Measurements from ENCODE around the gene PHF24.

Gene PHF24

DNA sequence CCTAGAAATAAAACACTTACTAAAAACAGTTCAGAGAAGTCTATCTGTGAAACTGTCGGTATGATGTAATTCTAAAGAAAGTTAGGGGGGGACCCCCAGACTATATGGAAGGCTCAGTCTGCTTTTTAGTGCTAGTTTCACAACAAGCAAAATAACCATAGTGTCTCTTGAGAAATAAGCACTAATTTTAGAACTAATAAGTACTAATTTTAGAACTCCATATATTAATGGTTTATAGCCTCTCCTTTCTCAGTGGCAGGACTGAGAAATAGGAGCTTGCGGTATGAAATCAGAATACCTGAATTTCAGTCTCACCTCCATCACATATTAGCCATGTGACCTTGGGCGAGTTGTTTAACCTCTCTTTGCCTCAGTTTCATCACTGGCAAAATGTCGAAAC, 1.4 kb upstream of the PHF24 start:
- Histone ChIP-seq H4K91ac (ENCODE audit: low read length) (no peak overlapping the region), H4K8ac (ENCODE audit: low read length) (no peak overlapping the region), H3K36me3 (ENCODE audit: control insufficient read depth in 1 of 2, insufficient read depth in 2 of 2, low read depth in 1 of 2, low read length in 2 of 2) (no peaks in the 10 kb centered on the region), H2BK15ac (ENCODE audit: low read depth, poor library complexity, severe bottlenecking) (no peak overlapping the region), H3K27ac (ENCODE audit: low read length, poor library complexity, severe bottlenecking) (no peak overlapping the region), H2BK12ac (ENCODE audit: low read length in 2 of 2) (no peak overlapping the region), H3K79me1 (replicated peaks; ENCODE audit: low read length, poor library complexity, severe bottlenecking) (no peaks in the 10 kb centered on the region), H2AK5ac (ENCODE audit: low read length, severe bottlenecking) (no peak overlapping the region), H3K9ac (ENCODE audit: low read length) (no peak overlapping the region), H3K4me2 (ENCODE audit: low read length, poor library complexity, severe bottlenecking) (no peak overlapping the region), H2BK120ac (ENCODE audit: low read depth, low read length) (no peak overlapping the region), H3K4me1 (ENCODE audit: control insufficient read depth, insufficient read depth, low read depth, low read length) (peaks cover 9% of the 10 kb centered on the region), H2AFZ (ENCODE audit: low read depth, low read length) (no peak overlapping the region), H2BK5ac (ENCODE audit: low read depth, low read length, poor library complexity, severe bottlenecking) (no peak overlapping the region), H3K4ac (ENCODE audit: low read depth in 1 of 2, low read length in 2 of 2) (no peak overlapping the region), H3K23ac (ENCODE audit: low read length in 2 of 2) (no peak overlapping the region), H3K18ac (ENCODE audit: low read depth in 1 of 2, low read length in 2 of 2) (no peak overlapping the region), H3K14ac (ENCODE audit: low read length in 2 of 2) (no peak overlapping the region), H3K27me3 (ENCODE audit: control insufficient read depth in 1 of 2, insufficient read depth in 1 of 2, low read length in 2 of 2) (peaks cover 51 to 88% of the 10 kb centered on the region in 2 experiments), H3K9me3 (ENCODE audit: control insufficient read depth, low read length) (no peaks in the 10 kb centered on the region), H3K4me3 (ENCODE audit: insufficient read depth in 1 of 2, low read depth in 1 of 2, low read length in 2 of 2) (no peak overlapping the region)
- no peak for DNase-seq
- 67% methylated on average over 2 of the region's 4 CpGs for WGBS

DNA sequence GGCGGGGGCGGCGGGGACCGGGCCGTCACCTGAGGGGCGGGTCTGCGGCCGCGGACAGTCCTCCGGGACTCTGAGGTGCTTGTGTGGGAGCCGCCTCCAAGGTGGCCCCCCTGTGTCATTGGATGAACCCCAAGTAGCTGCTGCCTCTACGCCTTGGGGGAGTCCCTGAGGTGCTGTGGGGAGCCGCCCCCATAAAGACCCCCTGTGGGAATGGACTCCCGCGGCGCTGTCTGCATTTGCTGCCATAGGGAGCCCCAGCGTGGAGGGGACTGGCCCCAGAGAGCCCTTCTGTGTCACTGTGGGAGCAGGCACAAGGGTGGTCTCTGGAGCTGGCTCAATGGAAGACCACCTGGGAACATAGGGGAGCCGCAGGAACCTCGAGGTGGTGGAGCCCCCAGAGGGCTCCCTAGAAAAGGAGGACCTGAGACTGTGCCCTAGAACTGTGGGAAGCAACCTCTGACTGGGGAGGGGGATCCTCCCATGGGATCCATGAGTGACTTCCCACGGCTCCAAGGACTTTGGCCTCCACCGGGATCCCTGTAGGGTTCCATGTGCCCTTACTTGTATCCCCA, 412 bp downstream of the PHF24 start:
- Histone ChIP-seq H2BK120ac (ENCODE audit: low read depth, low read length) (no peak overlapping the region), H2BK5ac (ENCODE audit: low read depth, low read length, poor library complexity, severe bottlenecking) (no peak overlapping the region), H2BK12ac (ENCODE audit: low read length in 2 of 2) (no peak overlapping the region), H3K36me3 (ENCODE audit: control insufficient read depth in 1 of 2, insufficient read depth in 2 of 2, low read depth in 1 of 2, low read length in 2 of 2) (no peaks in the 10 kb centered on the region), H3K27me3 (ENCODE audit: control insufficient read depth in 1 of 2, insufficient read depth in 1 of 2, low read length in 2 of 2) (peaks cover 66 to 80% of the 10 kb centered on the region in 2 experiments), H3K18ac (ENCODE audit: low read depth in 1 of 2, low read length in 2 of 2) (no peak overlapping the region), H3K14ac (ENCODE audit: low read length in 2 of 2) (no peak overlapping the region), H3K9ac (ENCODE audit: low read length) (no peak overlapping the region), H3K4me2 (ENCODE audit: low read length, poor library complexity, severe bottlenecking) (peak overlapping the region; percentile 90), H3K4me3 (ENCODE audit: insufficient read depth in 1 of 2, low read depth in 1 of 2, low read length in 2 of 2) (peak overlapping the region; percentile 12 to 56), H3K4me1 (ENCODE audit: control insufficient read depth, insufficient read depth, low read depth, low read length) (peaks cover 9% of the 10 kb centered on the region), H3K9me3 (ENCODE audit: control insufficient read depth, low read length) (no peaks in the 10 kb centered on the region), H2AK5ac (ENCODE audit: low read length, severe bottlenecking) (no peak overlapping the region), H4K91ac (ENCODE audit: low read length) (no peak overlapping the region), H3K27ac (ENCODE audit: low read length, poor library complexity, severe bottlenecking) (no peak overlapping the region), H2AFZ (ENCODE audit: low read depth, low read length) (no peak overlapping the region), H3K23ac (ENCODE audit: low read length in 2 of 2) (peak overlapping the region in 1 of 2 experiments; percentile 23), H4K8ac (ENCODE audit: low read length) (no peak overlapping the region), H3K79me1 (replicated peaks; ENCODE audit: low read length, poor library complexity, severe bottlenecking) (no peaks in the 10 kb centered on the region), H2BK15ac (ENCODE audit: low read depth, poor library complexity, severe bottlenecking) (no peak overlapping the region), H3K4ac (ENCODE audit: low read depth in 1 of 2, low read length in 2 of 2) (no peak overlapping the region)
- DNase-seq: no peak
- 22% methylated on average over 19 of the region's 21 CpGs for WGBS

DNA sequence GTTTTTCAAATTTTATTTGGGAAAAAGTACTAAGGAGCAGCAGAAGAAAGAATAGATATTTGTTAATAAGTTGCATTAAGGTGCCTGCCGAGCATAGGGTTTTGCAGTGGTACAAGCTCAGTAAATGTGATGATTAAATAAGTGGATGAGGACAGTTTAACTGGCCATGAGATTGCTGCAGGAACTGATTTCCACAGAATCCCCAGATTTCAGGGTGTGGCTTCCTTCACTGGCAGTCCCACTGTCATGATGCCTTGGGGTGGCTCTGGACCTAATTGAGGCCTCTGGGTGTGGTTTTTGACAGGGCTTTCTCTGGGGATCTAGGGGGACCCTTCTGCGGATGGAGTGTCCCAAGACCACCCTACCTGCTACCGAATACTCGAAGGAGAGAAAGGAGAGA, 1.4 kb downstream of the PHF24 start:
- Histone ChIP-seq H2AFZ (ENCODE audit: low read depth, low read length) (no peak overlapping the region), H3K36me3 (ENCODE audit: control insufficient read depth in 1 of 2, insufficient read depth in 2 of 2, low read depth in 1 of 2, low read length in 2 of 2) (no peaks in the 10 kb centered on the region), H4K8ac (ENCODE audit: low read length) (no peak overlapping the region), H3K9ac (ENCODE audit: low read length) (no peak overlapping the region), H3K4me1 (ENCODE audit: control insufficient read depth, insufficient read depth, low read depth, low read length) (peaks cover 9% of the 10 kb centered on the region), H3K18ac (ENCODE audit: low read depth in 1 of 2, low read length in 2 of 2) (no peak overlapping the region), H4K91ac (ENCODE audit: low read length) (no peak overlapping the region), H3K4me2 (ENCODE audit: low read length, poor library complexity, severe bottlenecking) (no peak overlapping the region), H3K9me3 (ENCODE audit: control insufficient read depth, low read length) (no peaks in the 10 kb centered on the region), H3K14ac (ENCODE audit: low read length in 2 of 2) (no peak overlapping the region), H2AK5ac (ENCODE audit: low read length, severe bottlenecking) (no peak overlapping the region), H2BK15ac (ENCODE audit: low read depth, poor library complexity, severe bottlenecking) (peak overlapping the region; percentile 18), H3K23ac (ENCODE audit: low read length in 2 of 2) (no peak overlapping the region), H3K4me3 (ENCODE audit: insufficient read depth in 1 of 2, low read depth in 1 of 2, low read length in 2 of 2) (no peak overlapping the region), H2BK120ac (ENCODE audit: low read depth, low read length) (no peak overlapping the region), H2BK12ac (ENCODE audit: low read length in 2 of 2) (no peak overlapping the region), H3K27ac (ENCODE audit: low read length, poor library complexity, severe bottlenecking) (no peak overlapping the region), H3K4ac (ENCODE audit: low read depth in 1 of 2, low read length in 2 of 2) (no peak overlapping the region), H3K27me3 (ENCODE audit: control insufficient read depth in 1 of 2, insufficient read depth in 1 of 2, low read length in 2 of 2) (peaks cover 69 to 80% of the 10 kb centered on the region in 2 experiments), H3K79me1 (replicated peaks; ENCODE audit: low read length, poor library complexity, severe bottlenecking) (no peaks in the 10 kb centered on the region), H2BK5ac (ENCODE audit: low read depth, low read length, poor library complexity, severe bottlenecking) (no peak overlapping the region)
- no peak for DNase-seq
- 93% methylated on average over 4 of the region's 4 CpGs for WGBS

DNA sequence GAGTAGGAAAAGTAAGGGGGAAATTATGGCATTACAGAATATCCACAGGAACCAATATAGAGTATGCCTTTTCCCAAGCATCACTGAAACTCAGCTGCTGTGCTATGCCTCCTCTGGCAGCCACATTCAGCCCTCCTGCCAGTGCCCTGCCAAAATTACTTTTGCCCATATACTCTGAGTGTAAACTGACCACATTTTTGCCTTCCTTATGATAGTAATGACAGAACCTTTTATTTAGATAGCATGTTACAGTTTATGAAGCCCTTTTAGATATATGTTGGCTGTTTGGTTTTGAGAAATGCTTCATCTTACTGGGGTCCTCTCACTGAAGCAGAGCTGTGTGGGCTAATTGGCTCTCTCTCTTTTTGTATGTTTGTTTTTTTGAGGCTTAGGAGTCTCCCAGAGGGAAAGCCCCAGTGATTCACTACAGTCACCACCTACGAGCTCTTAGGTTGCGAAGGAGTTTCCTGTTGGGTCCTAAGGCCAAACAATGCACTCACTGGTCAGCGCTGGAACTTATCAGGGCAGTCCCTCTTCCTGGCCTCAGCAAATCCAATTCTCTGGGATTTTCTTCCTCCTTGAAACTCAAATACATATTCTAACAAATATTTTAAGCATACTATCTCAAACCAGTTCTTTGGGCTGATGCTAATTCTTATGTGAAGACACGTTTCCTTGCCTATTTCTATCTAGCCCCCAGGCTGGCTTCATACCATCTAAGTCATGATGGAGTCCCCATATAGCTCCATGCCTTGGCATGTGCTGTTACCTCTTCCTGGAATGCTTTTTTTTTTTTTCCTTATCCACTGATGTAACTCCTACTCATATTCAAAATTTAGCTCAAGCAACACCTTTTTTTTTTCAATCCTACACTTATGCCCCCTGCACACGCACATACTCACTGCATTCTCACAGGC, 3.7 kb downstream of the PHF24 start:
- Histone ChIP-seq H3K4ac (ENCODE audit: low read depth in 1 of 2, low read length in 2 of 2) (no peak overlapping the region), H3K23ac (ENCODE audit: low read length in 2 of 2) (no peak overlapping the region), H2BK120ac (ENCODE audit: low read depth, low read length) (no peak overlapping the region), H3K9ac (ENCODE audit: low read length) (no peak overlapping the region), H3K36me3 (ENCODE audit: control insufficient read depth in 1 of 2, insufficient read depth in 2 of 2, low read depth in 1 of 2, low read length in 2 of 2) (no peaks in the 10 kb centered on the region), H2AFZ (ENCODE audit: low read depth, low read length) (no peak overlapping the region), H3K79me1 (replicated peaks; ENCODE audit: low read length, poor library complexity, severe bottlenecking) (no peaks in the 10 kb centered on the region), H3K14ac (ENCODE audit: low read length in 2 of 2) (no peak overlapping the region), H3K4me3 (ENCODE audit: insufficient read depth in 1 of 2, low read depth in 1 of 2, low read length in 2 of 2) (no peak overlapping the region), H4K8ac (ENCODE audit: low read length) (no peak overlapping the region), H2BK15ac (ENCODE audit: low read depth, poor library complexity, severe bottlenecking) (no peak overlapping the region), H2BK12ac (ENCODE audit: low read length in 2 of 2) (no peak overlapping the region), H3K4me2 (ENCODE audit: low read length, poor library complexity, severe bottlenecking) (no peak overlapping the region), H4K91ac (ENCODE audit: low read length) (no peak overlapping the region), H3K27ac (ENCODE audit: low read length, poor library complexity, severe bottlenecking) (no peak overlapping the region), H3K18ac (ENCODE audit: low read depth in 1 of 2, low read length in 2 of 2) (no peak overlapping the region), H2BK5ac (ENCODE audit: low read depth, low read length, poor library complexity, severe bottlenecking) (no peak overlapping the region), H3K4me1 (ENCODE audit: control insufficient read depth, insufficient read depth, low read depth, low read length) (peaks cover 9% of the 10 kb centered on the region), H3K27me3 (ENCODE audit: control insufficient read depth in 1 of 2, insufficient read depth in 1 of 2, low read length in 2 of 2) (peaks cover 77 to 79% of the 10 kb centered on the region in 2 experiments), H2AK5ac (ENCODE audit: low read length, severe bottlenecking) (no peak overlapping the region), H3K9me3 (ENCODE audit: control insufficient read depth, low read length) (no peaks in the 10 kb centered on the region)
- peak; percentile 64 for DNase-seq
- WGBS: 49% methylated on average over 5 of the region's 5 CpGs

Data from mesenchymal stem cell (in vitro differentiated cells and primary cell).